ENCODE data around the gene EFCAB6.
A peak's percentile ranks its signal among the peaks of the same experiment; 100 is the strongest.

Gene EFCAB6

DNA sequence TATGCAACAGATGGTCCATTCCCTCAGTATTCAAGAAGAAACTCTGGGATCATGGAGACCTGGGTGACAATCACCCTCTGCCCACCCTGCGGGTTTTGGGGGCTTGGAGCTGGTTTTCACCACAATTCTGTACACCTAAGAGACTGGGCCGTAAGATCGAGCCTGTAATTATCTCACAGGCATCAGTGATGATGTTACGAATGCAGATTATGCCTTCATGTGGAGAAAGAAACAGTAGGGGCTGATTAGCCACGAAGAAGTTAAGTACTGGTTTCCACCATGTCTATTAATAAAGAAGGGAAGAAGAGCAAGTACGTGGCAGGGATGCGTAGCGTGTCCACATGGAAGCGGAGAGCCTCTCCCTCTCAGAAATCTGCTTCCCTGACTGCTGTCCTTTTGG lies 5.3 kb upstream of the EFCAB6 start:
- Mint-ChIP-seq H3K9me3 (no peaks in the 10 kb centered on the region), H3K27me3 (ENCODE audit: low read depth, poor library complexity) (no peaks in the 10 kb centered on the region), H3K4me3 (no peak overlapping the region), H3K4me1 (peaks cover 26% of the 10 kb centered on the region), H3K27ac (no peak overlapping the region), H3K36me3 (ENCODE audit: low read depth) (peaks cover 12% of the 10 kb centered on the region)
- DNase-seq, result no peak
- TF ChIP-seq, protein P1, sequence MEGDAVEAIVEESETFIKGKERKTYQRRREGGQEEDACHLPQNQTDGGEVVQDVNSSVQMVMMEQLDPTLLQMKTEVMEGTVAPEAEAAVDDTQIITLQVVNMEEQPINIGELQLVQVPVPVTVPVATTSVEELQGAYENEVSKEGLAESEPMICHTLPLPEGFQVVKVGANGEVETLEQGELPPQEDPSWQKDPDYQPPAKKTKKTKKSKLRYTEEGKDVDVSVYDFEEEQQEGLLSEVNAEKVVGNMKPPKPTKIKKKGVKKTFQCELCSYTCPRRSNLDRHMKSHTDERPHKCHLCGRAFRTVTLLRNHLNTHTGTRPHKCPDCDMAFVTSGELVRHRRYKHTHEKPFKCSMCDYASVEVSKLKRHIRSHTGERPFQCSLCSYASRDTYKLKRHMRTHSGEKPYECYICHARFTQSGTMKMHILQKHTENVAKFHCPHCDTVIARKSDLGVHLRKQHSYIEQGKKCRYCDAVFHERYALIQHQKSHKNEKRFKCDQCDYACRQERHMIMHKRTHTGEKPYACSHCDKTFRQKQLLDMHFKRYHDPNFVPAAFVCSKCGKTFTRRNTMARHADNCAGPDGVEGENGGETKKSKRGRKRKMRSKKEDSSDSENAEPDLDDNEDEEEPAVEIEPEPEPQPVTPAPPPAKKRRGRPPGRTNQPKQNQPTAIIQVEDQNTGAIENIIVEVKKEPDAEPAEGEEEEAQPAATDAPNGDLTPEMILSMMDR (IDR thresholded peaks at IDR 0.05), result no peak

- H3K4me1 Mint-ChIP-seq, result peaks cover 30% of the 10 kb centered on the region
- peaks cover 12% of the 10 kb centered on the region for H3K36me3 Mint-ChIP-seq (ENCODE audit: low read depth)
- TF ChIP-seq, protein P1 (IDR thresholded peaks at IDR 0.05), result no peak
- peak overlapping the region; percentile 68 for H3K4me3 Mint-ChIP-seq
- peaks cover 4% of the 10 kb centered on the region for H3K27me3 Mint-ChIP-seq (ENCODE audit: low read depth, poor library complexity)
- DNase-seq, result no peak
- no peaks in the 10 kb centered on the region for H3K9me3 Mint-ChIP-seq
- peak overlapping the region; percentile 29 for H3K27ac Mint-ChIP-seq
These were observed 2.2 kb upstream of the EFCAB6 start for GRCh38 chr22:43814264-43814663.

- no peaks in the 10 kb centered on the region for H3K9me3 Mint-ChIP-seq
These were observed 785 bp upstream of the EFCAB6 start for GRCh38 chr22:43812890-43813289.

GRCh38 chr22:43811777-43812148 lies 342 bp downstream of the EFCAB6 start:
- Mint-ChIP-seq H3K9me3 (no peaks in the 10 kb centered on the region), H3K4me1 (peaks cover 30% of the 10 kb centered on the region), H3K4me3 (peak overlapping the region; percentile 89), H3K27ac (peak overlapping the region; percentile 59), H3K36me3 (ENCODE audit: low read depth) (peaks cover 12% of the 10 kb centered on the region), H3K27me3 (ENCODE audit: low read depth, poor library complexity) (peaks cover 16% of the 10 kb centered on the region)
- TF ChIP-seq, protein P1 (IDR thresholded peaks at IDR 0.05), result no peak
- no peak for DNase-seq

More at GRCh38 chr22:43812890-43813289, 785 bp upstream of the EFCAB6 start:
- peak overlapping the region; percentile 22 for H3K27ac Mint-ChIP-seq
- TF ChIP-seq, protein P1 (IDR thresholded peaks at IDR 0.05), result no peak
- peaks cover 30% of the 10 kb centered on the region for H3K4me1 Mint-ChIP-seq
- peaks cover 12% of the 10 kb centered on the region for H3K36me3 Mint-ChIP-seq (ENCODE audit: low read depth)
- peaks cover 8% of the 10 kb centered on the region for H3K27me3 Mint-ChIP-seq (ENCODE audit: low read depth, poor library complexity)
- no peak for DNase-seq
- peak overlapping the region; percentile 89 for H3K4me3 Mint-ChIP-seq

- Mint-ChIP-seq H3K36me3 (ENCODE audit: low read depth) (no peaks in the 10 kb centered on the region), H3K27me3 (ENCODE audit: low read depth, poor library complexity) (peaks cover 61% of the 10 kb centered on the region), H3K27ac (no peak overlapping the region), H3K4me1 (no peaks in the 10 kb centered on the region), H3K9me3 (peaks cover 24% of the 10 kb centered on the region), H3K4me3 (no peak overlapping the region)
- DNase-seq, result no peak
- TF ChIP-seq, protein P1 (IDR thresholded peaks at IDR 0.05), result no peak
These were observed 9.1 kb downstream of the EFCAB6 start for GRCh38 chr22:43802897-43803495.

- Mint-ChIP-seq H3K9me3 (peaks cover 24% of the 10 kb centered on the region), H3K4me1 (no peaks in the 10 kb centered on the region), H3K36me3 (ENCODE audit: low read depth) (no peaks in the 10 kb centered on the region), H3K27me3 (ENCODE audit: low read depth, poor library complexity) (peaks cover 55% of the 10 kb centered on the region), H3K27ac (no peak overlapping the region), H3K4me3 (no peak overlapping the region)
- TF ChIP-seq, protein P1 (IDR thresholded peaks at IDR 0.05), result no peak
- no peak for DNase-seq
These were observed 11.1 kb downstream of the EFCAB6 start for GRCh38 chr22:43800970-43801369.

All from nephron progenitor cell (in vitro differentiated cells).